Jurkat, Clone E6-1 (cell line): Measurements from ENCODE around the gene GLI2.

ENCODE experiments used
- DNase-seq: peaks from one replicate; pipeline ENCODE4 v3.0.0-alpha.2; 2011; ENCODE audit warnings: low read depth, low spot score
- H3K4me3 ChIP-seq: 2 replicates; pipeline ENCODE4 v1.5.1; 2011; ENCODE audit warnings: mild to moderate bottlenecking, low read length, control low read depth, moderate library complexity

GLI2 gene

DNA sequence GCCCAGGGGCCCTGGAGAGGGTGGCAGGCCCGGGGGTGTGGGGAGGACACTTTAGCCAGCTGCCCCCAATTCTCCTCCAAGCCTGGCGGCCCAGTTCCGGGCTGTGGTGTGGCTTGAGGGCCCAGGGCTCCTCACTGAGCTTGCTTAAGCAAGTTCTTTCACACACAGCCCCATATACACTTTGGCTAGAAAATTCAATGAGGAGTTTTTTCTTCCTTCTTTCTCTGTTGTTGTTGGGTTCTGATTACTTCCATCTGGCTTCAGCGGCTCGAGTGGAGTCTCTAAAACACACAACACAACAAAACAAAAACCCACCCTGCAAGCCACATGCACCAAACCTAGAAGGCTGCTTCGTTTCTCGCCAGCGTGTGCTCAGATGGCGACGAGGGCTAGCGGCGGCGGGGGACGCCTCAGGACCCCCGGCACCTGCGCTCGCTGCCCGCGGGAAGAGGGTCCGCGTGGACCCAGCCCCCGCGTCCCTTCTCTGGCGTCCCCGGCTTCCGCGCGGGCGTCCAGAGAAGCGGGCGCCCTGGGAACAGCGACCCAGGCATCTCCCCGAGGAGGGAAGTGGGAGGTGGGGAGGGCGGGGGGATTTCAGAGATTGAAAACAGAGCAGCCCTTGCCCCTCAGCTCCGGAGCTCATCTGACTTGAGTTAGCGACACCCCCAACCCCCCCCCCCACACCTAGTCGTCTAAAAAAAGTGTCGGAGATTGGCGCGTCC is 577 bp upstream of the GLI2 start:
- no peak overlapping the region for H3K4me3 ChIP-seq
- no peak for DNase-seq

GRCh38 chr2:120736202-120736623 is 545 bp downstream of the GLI2 start:
- no peak for DNase-seq
- 0 out of 2 replicates have a peak overlapping the region, but pooled peaks have one; percentile 16 for H3K4me3 ChIP-seq

- H3K4me3 ChIP-seq = no peak overlapping the region
- no peak for DNase-seq
Observed at GRCh38 chr2:120736624-120737339, 1.1 kb downstream of the GLI2 start.

DNA sequence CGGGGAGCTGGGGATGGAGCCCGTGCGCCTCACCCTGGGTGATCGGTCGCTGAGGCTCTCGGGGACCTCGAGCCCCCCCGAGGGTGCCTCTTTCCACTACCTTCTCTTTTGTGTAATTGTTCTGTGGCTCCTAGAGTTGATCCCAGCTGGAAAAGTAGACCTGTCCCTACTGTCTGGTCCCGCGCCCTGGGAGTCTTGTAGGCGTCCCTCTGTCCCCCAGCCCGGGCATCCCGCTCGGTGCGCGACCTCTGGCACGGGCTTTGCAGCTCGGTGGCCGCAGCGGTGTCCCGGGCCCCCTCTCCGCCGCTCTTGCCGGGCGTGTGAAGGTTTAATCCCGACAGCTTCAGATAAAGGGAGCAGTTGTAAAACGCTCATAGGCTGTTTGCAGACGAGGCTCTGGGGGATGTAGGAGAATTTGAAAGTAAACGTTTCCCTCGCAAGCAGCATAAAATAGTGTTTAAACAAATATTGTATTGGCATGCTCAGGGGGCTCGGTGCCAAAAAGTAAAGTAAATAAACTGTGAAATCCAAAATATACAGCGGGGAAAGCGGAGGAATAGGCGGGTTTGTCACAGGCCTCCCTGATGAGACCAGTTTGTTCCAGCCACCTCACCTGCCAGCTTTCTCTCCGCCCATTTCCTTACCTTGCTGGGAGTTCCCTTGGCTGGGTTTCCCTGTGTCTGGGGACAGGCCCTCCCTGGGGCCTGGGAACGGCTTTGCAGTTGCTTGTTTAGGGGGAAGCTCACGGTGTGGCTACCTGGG is 1.9 kb downstream of the GLI2 start:
- DNase-seq = no peak
- H3K4me3 ChIP-seq = no peak overlapping the region

GRCh38 chr2:120738117-120738516 is 2.4 kb downstream of the GLI2 start:
- no peak overlapping the region for H3K4me3 ChIP-seq
- no peak for DNase-seq

- no peak for DNase-seq
- no peak overlapping the region for H3K4me3 ChIP-seq
Observed at GRCh38 chr2:120738786-120739437, 3.2 kb downstream of the GLI2 start.

- H3K4me3 ChIP-seq = no peak overlapping the region
- no peak for DNase-seq
Observed at GRCh38 chr2:120739438-120740090, 3.9 kb downstream of the GLI2 start.

- DNase-seq = no peak
- H3K4me3 ChIP-seq = no peak overlapping the region
Observed at GRCh38 chr2:120740375-120740764, 4.7 kb downstream of the GLI2 start.

DNA sequence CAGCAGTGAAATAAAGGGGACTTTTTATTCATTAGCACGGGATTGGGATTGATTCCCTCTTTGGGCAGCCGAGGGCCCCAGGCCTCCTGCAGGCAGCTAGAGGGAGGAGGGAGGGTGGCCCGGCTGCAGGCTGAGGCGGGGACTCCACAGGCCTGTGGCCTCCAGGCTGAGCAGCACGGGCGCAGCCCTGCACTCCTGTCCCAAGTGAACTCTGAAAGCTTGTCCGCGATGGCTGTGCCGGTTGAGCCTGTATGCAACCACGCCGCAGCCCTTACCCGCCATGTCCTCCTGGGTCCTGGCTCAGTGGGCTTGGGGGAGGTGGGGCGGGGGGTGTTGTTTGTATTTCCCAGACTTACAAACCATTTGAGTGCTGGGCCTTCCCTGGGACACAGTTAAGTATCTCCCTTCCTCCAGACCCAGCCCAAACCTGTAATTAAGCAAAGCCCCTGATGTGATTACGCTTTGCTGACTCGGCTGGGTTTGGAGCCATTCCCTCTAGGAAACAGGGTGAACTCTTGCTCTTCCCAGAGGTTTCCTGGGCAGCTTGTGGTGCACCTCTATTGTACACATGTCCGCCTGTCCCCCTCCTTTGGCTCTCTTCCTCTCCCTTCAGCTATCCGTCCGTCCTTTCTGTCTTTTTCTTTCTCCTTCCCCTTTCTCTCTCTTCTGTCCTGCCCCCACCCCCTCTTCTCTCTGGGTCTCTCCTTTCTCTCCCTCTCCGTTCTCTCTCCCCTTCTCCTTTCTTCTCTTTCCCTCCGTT is 5.3 kb downstream of the GLI2 start:
- no peak for DNase-seq
- H3K4me3 ChIP-seq = no peak overlapping the region

GRCh38 chr2:120741571-120742561 is 6.2 kb downstream of the GLI2 start:
- DNase-seq = no peak
- H3K4me3 ChIP-seq = no peak overlapping the region

DNA sequence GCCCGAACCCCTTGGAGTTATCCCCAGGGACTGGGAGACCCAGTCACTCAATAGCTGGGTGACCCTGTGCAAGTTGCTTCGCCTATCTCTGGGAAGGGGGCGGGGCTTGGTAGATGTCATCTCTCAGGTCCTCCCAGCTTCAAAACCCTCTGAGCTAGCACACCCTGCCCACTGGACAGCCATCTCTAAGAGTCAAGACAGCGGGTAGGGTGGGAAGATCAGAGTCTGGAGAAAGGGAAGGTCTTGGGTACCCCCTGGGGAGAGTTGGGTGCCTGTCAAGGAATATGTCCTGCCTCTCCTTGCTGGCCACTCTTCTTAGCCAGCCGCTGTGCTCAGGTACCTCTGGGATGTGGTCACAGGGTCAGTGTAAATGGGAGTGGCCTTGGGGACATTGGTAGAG is 8.0 kb downstream of the GLI2 start:
- no peak overlapping the region for H3K4me3 ChIP-seq
- no peak for DNase-seq

DNA sequence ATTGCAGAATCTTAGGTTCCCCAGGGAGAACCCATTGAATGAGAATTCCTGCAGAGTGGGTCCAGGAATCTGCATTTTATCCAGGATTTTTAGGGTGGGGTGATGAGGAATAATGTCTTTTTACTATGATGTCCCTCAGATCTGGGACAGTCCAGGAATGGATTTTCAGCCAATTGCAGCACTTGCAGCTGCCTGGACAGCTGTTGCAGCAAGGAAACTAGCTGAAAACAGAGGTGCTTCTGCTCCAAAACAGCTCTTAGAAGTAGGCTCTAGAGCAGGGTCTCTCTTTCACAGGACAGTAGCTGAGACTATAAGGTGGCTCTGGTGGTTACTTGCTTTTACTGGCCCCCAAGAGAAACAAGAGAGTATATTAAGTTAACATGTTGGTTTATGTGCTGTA is 9.1 kb downstream of the GLI2 start:
- no peak overlapping the region for H3K4me3 ChIP-seq

GRCh38 chr2:120745420-120746111 is 9.9 kb downstream of the GLI2 start:
- no peak for DNase-seq
- no peak overlapping the region for H3K4me3 ChIP-seq

More for the DNA sequence above, 9.1 kb downstream of the GLI2 start:
- DNase-seq = no peak

GRCh38 chr2:120746144-120746543 is 10.5 kb downstream of the GLI2 start:
- H3K4me3 ChIP-seq = no peak overlapping the region
- no peak for DNase-seq

GRCh38 chr2:120747281-120747680 is 11.6 kb downstream of the GLI2 start:
- no peak for DNase-seq
- no peak overlapping the region for H3K4me3 ChIP-seq

DNA sequence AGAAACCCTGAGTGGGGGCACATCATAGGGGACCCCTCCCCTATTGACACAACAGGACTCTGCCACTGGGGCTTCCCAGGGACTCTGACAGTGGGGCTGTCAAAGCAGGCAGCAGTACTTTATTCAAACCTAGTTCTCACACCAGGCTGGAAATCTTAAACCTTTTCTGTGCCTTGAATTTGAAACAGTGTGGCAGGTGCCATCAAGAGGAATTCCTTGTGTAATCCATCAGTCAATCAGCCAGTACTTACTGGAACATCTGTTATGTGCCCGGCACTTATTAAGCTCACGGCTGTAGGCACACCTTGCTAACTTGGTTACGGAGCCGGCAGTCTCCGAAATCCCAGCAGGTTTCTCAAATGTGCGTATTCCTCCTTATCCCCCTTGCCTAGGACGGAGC is 12.0 kb downstream of the GLI2 start:
- no peak overlapping the region for H3K4me3 ChIP-seq
- no peak for DNase-seq

DNA sequence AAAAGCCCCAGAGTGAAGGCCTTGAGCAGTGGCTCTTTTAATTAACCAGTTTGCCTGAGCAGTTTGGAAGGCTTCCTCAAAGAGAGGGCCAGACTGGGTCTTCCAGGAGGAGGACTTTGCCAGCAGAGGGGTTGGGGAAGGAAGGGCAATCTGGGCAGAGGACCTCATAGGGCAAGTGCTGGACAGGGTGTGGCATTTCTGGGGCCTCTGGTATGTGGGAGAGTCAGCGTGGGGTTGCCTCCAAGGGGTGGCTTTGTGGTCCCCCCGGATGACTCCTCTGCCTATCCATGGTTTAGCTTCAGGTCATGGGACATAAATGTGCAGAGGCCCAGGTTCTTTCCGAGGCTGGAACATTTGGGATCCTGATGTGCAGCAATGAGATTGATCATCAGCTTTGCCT is 12.6 kb downstream of the GLI2 start:
- H3K4me3 ChIP-seq = no peak overlapping the region
- no peak for DNase-seq
